ENCODE results near the gene MPZL2.

MPZL2 gene

GRCh38 chr11:118310781-118311485 lies 46.8 kb upstream of the MPZL2 start:
- TF ChIP-seq SIN3A (IDR thresholded peaks at IDR 0.05; ENCODE audit: borderline replicate concordance, insufficient read depth, low read length), result no peak
- TF ChIP-seq TAF1 (IDR thresholded peaks at IDR 0.05; ENCODE audit: borderline replicate concordance, insufficient read depth, low read length), result no peak
- TF ChIP-seq POLR2AphosphoS5 (IDR thresholded peaks at IDR 0.05; ENCODE audit: low read depth, low read length), result no peak
- TF ChIP-seq FOXP2 (optimal IDR thresholded peaks at IDR 0.05; ENCODE audit: borderline replicate concordance, extremely low read depth, extremely low read length, insufficient read depth), result no peak
- no peak for TF ChIP-seq REST (IDR thresholded peaks at IDR 0.05; ENCODE audit: insufficient read depth in 1 of 2, low read depth in 2 of 2, low read length in 2 of 2)

- TF ChIP-seq SIN3A (IDR thresholded peaks at IDR 0.05; ENCODE audit: borderline replicate concordance, insufficient read depth, low read length) (no peak), FOXP2 (optimal IDR thresholded peaks at IDR 0.05; ENCODE audit: borderline replicate concordance, extremely low read depth, extremely low read length, insufficient read depth) (no peak), TAF1 (IDR thresholded peaks at IDR 0.05; ENCODE audit: borderline replicate concordance, insufficient read depth, low read length) (no peak), REST (IDR thresholded peaks at IDR 0.05; ENCODE audit: insufficient read depth in 1 of 2, low read depth in 2 of 2, low read length in 2 of 2) (no peak)
Measured at GRCh38 chr11:118310271-118310670, 46.2 kb upstream of the MPZL2 start.

- TF ChIP-seq REST (IDR thresholded peaks at IDR 0.05; ENCODE audit: insufficient read depth in 1 of 2, low read depth in 2 of 2, low read length in 2 of 2), result no peak
- no peak for TF ChIP-seq FOXP2 (optimal IDR thresholded peaks at IDR 0.05; ENCODE audit: borderline replicate concordance, extremely low read depth, extremely low read length, insufficient read depth)
- TF ChIP-seq TAF1 (IDR thresholded peaks at IDR 0.05; ENCODE audit: borderline replicate concordance, insufficient read depth, low read length), result no peak
- TF ChIP-seq SIN3A (IDR thresholded peaks at IDR 0.05; ENCODE audit: borderline replicate concordance, insufficient read depth, low read length), result no peak
- TF ChIP-seq POLR2AphosphoS5 (IDR thresholded peaks at IDR 0.05; ENCODE audit: low read depth, low read length), result no peak
Measured at GRCh38 chr11:118306556-118306955, 42.5 kb upstream of the MPZL2 start.

- TF ChIP-seq POLR2AphosphoS5 (IDR thresholded peaks at IDR 0.05; ENCODE audit: low read depth, low read length) (no peak), REST (IDR thresholded peaks at IDR 0.05; ENCODE audit: insufficient read depth in 1 of 2, low read depth in 2 of 2, low read length in 2 of 2) (no peak), FOXP2 (optimal IDR thresholded peaks at IDR 0.05; ENCODE audit: borderline replicate concordance, extremely low read depth, extremely low read length, insufficient read depth) (no peak), SIN3A (IDR thresholded peaks at IDR 0.05; ENCODE audit: borderline replicate concordance, insufficient read depth, low read length) (no peak), TAF1 (IDR thresholded peaks at IDR 0.05; ENCODE audit: borderline replicate concordance, insufficient read depth, low read length) (no peak)
Measured at GRCh38 chr11:118305726-118306125, 41.6 kb upstream of the MPZL2 start.
